Measurements from ENCODE around the gene EPO. TPM values are rescaled to one million over a fixed set of nuclear protein-coding genes. Genes with fewer than 3 reads are reported as not detected.

EPO gene
- total RNA-seq, 1 donor from 2014 or later, result 0.22 TPM

DNA sequence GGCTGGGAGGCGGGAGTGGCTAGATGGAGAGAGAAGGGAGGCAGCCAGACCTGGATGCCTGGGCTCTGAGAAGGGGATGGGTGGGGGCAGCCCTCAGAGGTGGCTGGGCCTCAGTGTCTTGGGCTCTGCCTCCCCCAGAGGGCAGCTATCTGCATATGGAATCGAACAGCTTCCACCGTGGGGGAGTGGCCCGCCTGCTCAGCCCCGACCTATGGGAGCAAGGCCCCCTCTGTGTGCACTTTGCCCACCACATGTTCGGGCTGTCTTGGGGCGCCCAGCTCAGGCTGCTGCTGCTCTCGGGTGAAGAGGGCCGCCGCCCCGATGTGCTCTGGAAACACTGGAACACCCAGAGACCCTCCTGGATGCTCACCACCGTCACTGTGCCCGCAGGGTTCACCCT, 16.4 kb downstream of the EPO start:
- Mint-ChIP-seq H3K9me3 (no peaks in the 10 kb centered on the region), H3K36me3 (no peaks in the 10 kb centered on the region), H3K27me3 (peaks cover 12% of the 10 kb centered on the region), H3K4me1 (ENCODE audit: unreplicated experiment) (no peaks in the 10 kb centered on the region), H3K4me3 (no peak overlapping the region), H3K27ac (no peak overlapping the region)
- no peak for DNase-seq (ENCODE audit: extremely low spot score, unreplicated experiment)
- TF ChIP-seq, protein P1, sequence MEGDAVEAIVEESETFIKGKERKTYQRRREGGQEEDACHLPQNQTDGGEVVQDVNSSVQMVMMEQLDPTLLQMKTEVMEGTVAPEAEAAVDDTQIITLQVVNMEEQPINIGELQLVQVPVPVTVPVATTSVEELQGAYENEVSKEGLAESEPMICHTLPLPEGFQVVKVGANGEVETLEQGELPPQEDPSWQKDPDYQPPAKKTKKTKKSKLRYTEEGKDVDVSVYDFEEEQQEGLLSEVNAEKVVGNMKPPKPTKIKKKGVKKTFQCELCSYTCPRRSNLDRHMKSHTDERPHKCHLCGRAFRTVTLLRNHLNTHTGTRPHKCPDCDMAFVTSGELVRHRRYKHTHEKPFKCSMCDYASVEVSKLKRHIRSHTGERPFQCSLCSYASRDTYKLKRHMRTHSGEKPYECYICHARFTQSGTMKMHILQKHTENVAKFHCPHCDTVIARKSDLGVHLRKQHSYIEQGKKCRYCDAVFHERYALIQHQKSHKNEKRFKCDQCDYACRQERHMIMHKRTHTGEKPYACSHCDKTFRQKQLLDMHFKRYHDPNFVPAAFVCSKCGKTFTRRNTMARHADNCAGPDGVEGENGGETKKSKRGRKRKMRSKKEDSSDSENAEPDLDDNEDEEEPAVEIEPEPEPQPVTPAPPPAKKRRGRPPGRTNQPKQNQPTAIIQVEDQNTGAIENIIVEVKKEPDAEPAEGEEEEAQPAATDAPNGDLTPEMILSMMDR (conservative IDR thresholded peaks at IDR 0.05), result no peak

DNA sequence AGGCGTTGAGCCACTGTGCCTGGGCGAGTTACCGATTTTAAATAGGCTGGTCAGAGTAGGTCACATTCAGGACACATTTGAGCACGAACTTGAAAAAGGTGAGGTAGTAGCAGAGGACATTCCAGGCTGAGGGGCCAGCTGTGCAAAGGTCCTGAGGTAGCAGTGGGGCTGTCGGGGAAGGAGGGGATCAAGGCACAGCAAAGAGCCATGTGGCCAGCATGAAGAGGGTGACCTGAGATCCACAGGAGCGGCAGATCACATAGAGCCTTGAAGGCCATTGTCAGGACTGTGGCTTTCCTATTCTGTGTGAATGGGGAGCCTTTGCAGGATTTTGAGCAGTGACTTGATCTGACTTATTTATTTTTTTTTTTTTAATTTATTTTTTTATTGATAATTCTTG, 19.7 kb downstream of the EPO start:
- no peaks in the 10 kb centered on the region for H3K27me3 Mint-ChIP-seq

DNA sequence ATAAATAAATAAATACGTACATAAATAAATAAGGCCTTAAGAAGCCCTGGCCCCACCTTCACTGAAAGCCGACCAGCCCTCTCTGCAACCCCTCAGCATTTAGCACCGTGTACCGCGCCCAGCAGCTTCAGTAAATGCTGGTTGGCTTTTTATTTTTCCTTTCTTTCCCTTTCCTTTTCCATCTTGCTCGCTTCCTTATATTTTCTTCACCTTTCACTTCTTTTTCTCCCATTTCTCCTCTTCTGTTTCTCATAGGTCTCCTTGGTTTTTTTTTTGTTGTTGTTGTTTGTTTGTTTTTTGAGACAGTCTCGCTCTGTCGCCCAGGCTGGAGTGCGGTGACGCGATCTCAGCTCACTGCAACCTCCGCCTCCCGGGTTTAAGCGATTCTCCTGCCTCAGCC, 24.3 kb downstream of the EPO start:
- TF ChIP-seq, protein P1 (conservative IDR thresholded peaks at IDR 0.05), result no peak
- Mint-ChIP-seq H3K4me3 (no peak overlapping the region), H3K36me3 (no peaks in the 10 kb centered on the region), H3K9me3 (no peaks in the 10 kb centered on the region), H3K4me1 (ENCODE audit: unreplicated experiment) (no peaks in the 10 kb centered on the region), H3K27me3 (peaks cover 6% of the 10 kb centered on the region), H3K27ac (no peak overlapping the region)
- no peak for DNase-seq (ENCODE audit: extremely low spot score, unreplicated experiment)

More for the DNA sequence above, 19.7 kb downstream of the EPO start:
- no peaks in the 10 kb centered on the region for H3K9me3 Mint-ChIP-seq
- H3K27ac Mint-ChIP-seq, result no peak overlapping the region
- no peaks in the 10 kb centered on the region for H3K36me3 Mint-ChIP-seq
- no peak overlapping the region for H3K4me3 Mint-ChIP-seq
- no peaks in the 10 kb centered on the region for H3K4me1 Mint-ChIP-seq (ENCODE audit: unreplicated experiment)
- no peak for DNase-seq (ENCODE audit: extremely low spot score, unreplicated experiment)
- TF ChIP-seq, protein P1 (conservative IDR thresholded peaks at IDR 0.05), result no peak

DNA sequence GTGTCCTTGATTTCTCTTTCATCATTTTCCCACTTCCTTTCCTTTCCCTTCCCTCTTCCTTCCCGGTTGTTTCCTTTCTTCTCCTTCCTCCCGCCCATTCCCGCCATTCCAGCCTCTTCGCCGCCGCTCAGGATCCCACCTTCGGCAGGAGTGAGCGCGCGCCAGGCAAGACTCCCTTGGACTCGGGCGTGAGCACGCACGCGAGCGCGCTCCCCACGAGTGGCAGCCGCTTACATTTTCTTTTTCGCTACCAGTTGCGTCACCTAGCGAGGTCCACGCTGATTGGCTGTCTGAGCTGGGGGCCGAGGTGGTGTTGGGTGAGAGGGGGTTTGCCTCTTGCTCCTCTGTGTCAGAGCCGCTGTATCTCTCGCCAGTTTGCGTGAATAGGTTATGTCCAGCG, 24.9 kb downstream of the EPO start:
- Mint-ChIP-seq H3K9me3 (no peaks in the 10 kb centered on the region), H3K4me3 (no peak overlapping the region), H3K4me1 (ENCODE audit: unreplicated experiment) (no peaks in the 10 kb centered on the region), H3K36me3 (no peaks in the 10 kb centered on the region), H3K27me3 (peaks cover 7% of the 10 kb centered on the region), H3K27ac (no peak overlapping the region)
- TF ChIP-seq, protein P1 (conservative IDR thresholded peaks at IDR 0.05), result no peak
- no peak for DNase-seq (ENCODE audit: extremely low spot score, unreplicated experiment)

DNA sequence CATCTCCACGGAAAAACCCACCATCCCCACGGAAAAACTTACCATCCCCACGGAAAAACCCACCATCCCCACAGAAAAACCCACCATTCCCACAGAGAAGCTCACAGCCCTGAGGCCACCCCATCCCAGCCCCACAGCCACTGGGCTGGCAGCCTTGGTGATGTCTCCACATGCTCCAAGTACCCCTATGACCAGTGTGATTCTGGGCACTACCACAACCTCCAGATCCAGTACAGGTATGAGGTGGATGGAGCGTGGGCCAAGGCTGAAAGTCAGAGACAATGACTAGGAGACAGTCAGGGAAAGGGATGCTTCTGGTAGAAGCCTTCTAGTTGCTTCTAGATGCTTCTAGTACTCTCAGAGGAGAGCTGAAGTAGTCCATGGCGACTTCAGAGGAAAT, 32.7 kb downstream of the EPO start:
- DNase-seq (ENCODE audit: extremely low spot score, unreplicated experiment), result no peak
- Mint-ChIP-seq H3K4me3 (no peak overlapping the region), H3K4me1 (ENCODE audit: unreplicated experiment) (no peaks in the 10 kb centered on the region), H3K36me3 (no peaks in the 10 kb centered on the region), H3K9me3 (no peaks in the 10 kb centered on the region), H3K27ac (no peak overlapping the region), H3K27me3 (peaks cover 34% of the 10 kb centered on the region)
- TF ChIP-seq, protein P1 (conservative IDR thresholded peaks at IDR 0.05), result no peak

DNA sequence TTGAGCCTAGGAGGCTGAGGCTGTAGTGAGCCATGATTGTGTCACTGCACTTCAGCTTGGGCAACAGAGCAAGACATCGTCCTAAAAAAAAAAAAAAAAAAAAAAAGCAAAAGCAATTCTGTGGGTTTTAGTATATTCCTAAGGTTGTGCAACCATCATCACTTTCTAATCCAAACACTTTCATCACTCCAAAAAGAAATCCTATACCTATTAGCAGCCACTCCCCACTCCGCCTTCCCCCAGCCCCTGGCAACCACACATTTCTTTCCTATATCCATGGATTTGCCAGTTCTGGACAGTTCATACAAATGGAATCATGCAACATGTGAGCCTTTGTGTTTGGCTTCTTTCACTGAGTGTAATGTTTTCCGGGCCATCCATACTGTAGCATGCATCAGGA, 33.5 kb downstream of the EPO start:
- Mint-ChIP-seq H3K4me3 (no peak overlapping the region), H3K27ac (no peak overlapping the region), H3K36me3 (no peaks in the 10 kb centered on the region), H3K4me1 (ENCODE audit: unreplicated experiment) (no peaks in the 10 kb centered on the region), H3K9me3 (no peaks in the 10 kb centered on the region), H3K27me3 (peaks cover 31% of the 10 kb centered on the region)
- DNase-seq (ENCODE audit: extremely low spot score, unreplicated experiment), result no peak
- TF ChIP-seq, protein P1 (conservative IDR thresholded peaks at IDR 0.05), result no peak
